NCI-H524 treated with DMSO at 0.1 percent for 48 hours (cell line): ENCODE data around the gene CRACDL.
"Not testable (repeated sequence)": the region's sequence is repeated elsewhere in the genome, so short reads cannot be mapped to it uniquely, and the experiment has no call there.

Experiments used
- DNase-seq: peaks from one replicate; lab custom pipeline; 2025; lab: John Stamatoyannopoulos, UW

Gene CRACDL

GRCh38 chr2:98773907-98774306 lies 162.1 kb downstream of the CRACDL start:
- DNase-seq, result no peak

- DNase-seq, result no peak
These were observed 162.9 kb downstream of the CRACDL start for GRCh38 chr2:98773169-98773568.

- no peak for DNase-seq
These were observed 163.5 kb downstream of the CRACDL start for GRCh38 chr2:98772536-98772935.

- no peak for DNase-seq
These were observed 164.1 kb downstream of the CRACDL start for GRCh38 chr2:98771721-98772524.

GRCh38 chr2:98771264-98771663 lies 164.8 kb downstream of the CRACDL start:
- no peak for DNase-seq

- peak; percentile 55 for DNase-seq
These were observed 166.2 kb downstream of the CRACDL start for GRCh38 chr2:98769784-98770183.

- DNase-seq, result peak; percentile 60
These were observed 166.9 kb downstream of the CRACDL start for GRCh38 chr2:98769114-98769476.

GRCh38 chr2:98768384-98769113 lies 167.5 kb downstream of the CRACDL start:
- no peak for DNase-seq

GRCh38 chr2:98764499-98764898 lies 171.5 kb downstream of the CRACDL start:
- no peak for DNase-seq

- no peak for DNase-seq
These were observed 172.6 kb downstream of the CRACDL start for GRCh38 chr2:98763209-98763951.

GRCh38 chr2:98761909-98762308 lies 174.1 kb downstream of the CRACDL start:
- DNase-seq, result no peak

- DNase-seq, result no peak
These were observed 174.7 kb downstream of the CRACDL start for GRCh38 chr2:98761267-98761781.

GRCh38 chr2:98759827-98760625 lies 176.0 kb downstream of the CRACDL start:
- no peak for DNase-seq

GRCh38 chr2:98759338-98759737 lies 176.7 kb downstream of the CRACDL start:
- no peak for DNase-seq

GRCh38 chr2:98757904-98758421 lies 178.1 kb downstream of the CRACDL start:
- DNase-seq, result no peak

- DNase-seq, result no peak
These were observed 182.2 kb downstream of the CRACDL start for GRCh38 chr2:98753801-98754200.

GRCh38 chr2:98752711-98753110 lies 183.3 kb downstream of the CRACDL start:
- DNase-seq, result not testable (repeated sequence)

- no peak for DNase-seq
These were observed 184.3 kb downstream of the CRACDL start for GRCh38 chr2:98751748-98752147.

GRCh38 chr2:98750593-98751282 lies 185.3 kb downstream of the CRACDL start:
- no peak for DNase-seq

- peak; percentile 83 for DNase-seq
These were observed 187.0 kb downstream of the CRACDL start for GRCh38 chr2:98749066-98749450.
